Suppressor macrophage (primary cell): Measurements from ENCODE around the gene SCYGR1.
"Not testable (repeated sequence)": the region's sequence is repeated elsewhere in the genome, so short reads cannot be mapped to it uniquely, and the experiment has no call there.

Experiments
- DNase-seq, 4 experiments: peaks; one replicate each; pipeline ENCODE4 v3.0.0-alpha.2; 2020 to 2022

Gene SCYGR1

DNA sequence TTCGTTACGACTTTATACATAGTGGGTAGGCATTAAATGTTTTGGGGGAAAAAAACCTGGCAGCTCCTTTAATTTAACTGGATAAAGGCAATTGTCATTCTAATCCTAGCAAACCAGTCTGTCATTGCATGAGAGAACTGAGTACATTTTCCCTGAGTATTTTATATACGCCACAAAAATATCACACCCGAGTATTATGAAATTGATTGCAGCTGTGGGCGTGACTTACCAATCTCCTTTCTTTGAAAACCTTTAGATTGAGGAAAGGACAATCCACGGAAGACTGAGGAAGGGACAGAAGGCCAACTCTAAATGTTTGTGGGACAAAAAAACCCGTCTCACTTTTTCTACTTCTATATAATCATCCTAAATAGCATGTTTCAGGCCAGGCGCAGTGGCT is 17.7 kb downstream of the SCYGR1 start:
- peak; percentile 37 to 60 (median 52) for DNase-seq

DNA sequence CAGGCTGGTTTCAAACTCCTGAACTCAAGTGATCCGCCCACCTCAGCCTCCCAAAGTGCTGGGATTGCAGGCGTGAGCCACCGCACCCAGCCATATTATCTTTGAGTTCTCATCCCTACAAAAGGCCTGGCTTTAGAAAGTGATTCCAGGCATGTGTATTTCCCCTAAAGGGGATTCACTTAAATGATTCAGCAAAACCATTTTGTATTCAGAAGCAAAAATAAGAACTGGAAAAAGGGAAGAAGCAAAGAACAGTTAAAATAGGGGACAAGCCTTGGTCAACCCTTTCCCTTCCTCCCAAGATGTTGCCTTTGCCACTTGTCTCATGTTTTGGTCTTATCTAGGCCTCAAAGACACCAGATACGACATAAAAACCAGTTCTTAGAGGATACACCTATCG is 19.2 kb downstream of the SCYGR1 start:
- peak; percentile 11 to 75 (median 58) for DNase-seq

DNA sequence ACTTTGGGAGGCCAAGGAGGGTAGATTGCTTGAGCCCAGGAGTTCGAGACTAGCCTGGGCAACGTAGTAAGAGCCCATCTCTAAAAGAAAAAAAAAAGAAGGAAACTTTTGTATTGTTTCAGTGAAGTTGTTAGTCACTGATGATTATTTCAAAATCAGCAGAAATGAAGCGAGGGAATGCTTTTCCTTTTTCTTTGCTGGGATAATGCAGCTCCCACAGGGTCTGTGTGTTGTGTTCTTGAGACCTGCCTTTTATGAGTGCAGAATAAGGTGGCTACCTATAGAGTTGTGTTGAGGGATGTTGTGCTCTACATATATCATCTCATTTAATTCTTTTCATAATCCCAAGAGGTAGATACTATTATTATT is 20.3 kb downstream of the SCYGR1 start:
- DNase-seq, result no peak

DNA sequence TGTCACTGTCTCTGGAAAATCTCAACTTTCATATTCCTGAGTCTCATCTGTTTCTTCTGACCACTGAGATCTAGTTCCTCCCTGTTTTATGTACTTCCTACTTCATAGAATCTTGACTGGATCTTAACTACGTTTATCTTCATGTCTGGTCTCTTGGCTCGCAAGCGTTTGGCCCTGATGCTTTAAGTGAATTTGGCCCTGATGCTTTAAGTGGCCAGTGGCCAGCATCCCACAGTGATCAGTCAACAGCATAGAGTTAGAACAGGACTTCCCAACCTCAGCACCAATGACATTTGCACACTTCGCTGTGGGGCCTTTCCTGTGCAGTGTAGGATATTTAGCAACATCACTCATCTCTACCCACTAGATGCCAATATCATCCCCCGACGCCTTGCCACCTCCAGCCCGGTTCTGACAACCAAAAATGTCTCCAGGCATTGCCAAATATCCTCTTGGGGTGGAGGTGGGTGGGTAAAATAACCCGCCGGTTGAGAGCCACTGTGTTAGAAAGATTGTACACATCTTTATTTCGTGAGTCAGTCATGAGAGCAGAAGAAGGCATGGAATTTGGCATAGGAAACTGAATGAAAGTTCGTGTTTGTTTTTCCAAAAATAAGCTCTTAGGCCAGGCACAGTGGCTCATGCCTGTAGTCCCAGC is 20.9 kb downstream of the SCYGR1 start:
- DNase-seq, result peak; percentile 32 to 58 (median 44)

DNA sequence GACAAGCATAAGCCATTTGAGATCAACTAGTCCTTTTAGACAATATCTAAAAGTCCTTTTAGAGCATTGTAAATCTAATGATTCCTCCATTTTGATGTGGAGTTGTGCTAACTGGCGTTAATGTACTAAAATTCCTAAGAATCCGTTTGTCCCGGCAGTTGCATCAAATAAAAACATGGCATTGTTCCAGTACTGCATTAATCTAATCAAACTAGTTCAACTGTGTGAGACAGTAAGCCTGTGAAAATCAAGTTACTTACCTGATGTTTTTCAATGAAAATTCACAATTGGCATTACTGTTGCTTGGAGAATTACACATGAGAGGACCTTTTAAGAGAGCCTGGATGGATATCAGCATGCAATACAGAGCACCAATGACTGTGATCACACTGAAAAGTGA is 21.9 kb downstream of the SCYGR1 start:
- no peak for DNase-seq

DNA sequence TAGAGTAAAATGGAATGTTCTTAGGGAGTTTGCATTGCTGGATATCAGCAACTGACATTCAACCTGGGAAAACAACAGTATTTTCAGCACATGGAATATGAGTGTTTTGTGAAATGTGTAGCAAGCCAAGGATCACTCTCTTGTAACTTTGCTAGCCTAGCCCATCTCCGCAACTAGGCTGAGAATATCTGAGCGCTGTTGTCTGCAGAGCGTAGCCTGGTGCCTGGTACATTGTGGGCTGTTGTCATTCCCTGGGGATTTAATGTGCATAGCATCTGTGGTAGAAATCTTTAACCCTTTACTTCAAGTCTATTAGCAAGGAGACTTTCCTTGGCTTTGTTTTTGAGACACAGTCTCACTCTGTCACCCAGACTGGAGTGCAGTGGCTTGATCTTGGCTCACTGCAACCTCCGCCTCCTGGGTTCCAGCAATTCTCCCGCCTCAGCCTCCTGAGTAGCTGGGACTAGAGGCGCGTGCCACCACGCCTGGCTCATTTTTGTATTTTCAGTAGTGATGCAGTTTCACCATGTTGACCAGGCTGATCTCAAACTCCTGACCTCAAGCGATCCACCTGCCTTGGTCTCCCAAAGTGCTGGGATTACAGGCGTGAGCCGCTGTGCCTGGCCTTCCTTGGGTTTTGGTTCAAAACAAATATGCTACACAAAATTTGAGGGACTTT is 23.0 kb downstream of the SCYGR1 start:
- DNase-seq, result not testable (repeated sequence)

DNA sequence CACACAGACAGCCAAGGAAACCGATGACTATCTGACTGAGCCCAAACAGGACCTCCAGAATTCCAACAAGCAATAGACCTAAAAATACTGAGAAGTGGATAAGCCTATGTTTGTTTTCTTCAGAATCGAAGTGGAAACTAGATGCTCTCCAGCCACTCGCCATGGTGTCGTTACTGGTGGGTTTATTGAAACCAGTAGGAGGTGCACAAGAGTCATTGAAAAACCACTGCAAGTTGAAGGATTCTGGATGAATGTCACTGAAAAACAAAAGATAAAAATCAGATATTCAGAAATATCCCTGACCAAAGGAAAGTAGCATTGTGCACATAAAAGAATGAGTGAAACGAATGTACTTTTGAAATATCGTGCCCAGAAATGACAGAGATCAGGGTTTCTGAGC is 24.0 kb downstream of the SCYGR1 start:
- DNase-seq, result peak; percentile 36 to 66 (median 49)

DNA sequence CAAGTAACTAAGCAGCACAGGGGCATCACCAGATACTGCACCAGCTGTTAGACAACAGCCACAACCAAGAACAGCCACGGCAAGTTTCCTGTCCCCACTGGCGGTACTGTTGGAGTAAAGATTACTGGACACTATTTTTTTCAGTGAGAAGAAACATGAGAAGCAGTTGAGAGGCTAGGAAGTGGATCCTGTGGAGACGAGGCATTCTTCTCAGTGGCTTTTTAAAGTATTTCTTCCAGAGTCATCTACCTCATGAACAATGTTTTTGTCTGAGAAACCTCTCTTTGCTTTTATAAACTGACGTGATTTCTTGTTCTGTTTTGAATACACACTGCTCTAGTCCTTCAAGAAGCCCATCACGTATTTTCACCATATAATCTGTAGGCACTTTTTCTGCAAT is 27.4 kb downstream of the SCYGR1 start:
- no peak for DNase-seq

DNA sequence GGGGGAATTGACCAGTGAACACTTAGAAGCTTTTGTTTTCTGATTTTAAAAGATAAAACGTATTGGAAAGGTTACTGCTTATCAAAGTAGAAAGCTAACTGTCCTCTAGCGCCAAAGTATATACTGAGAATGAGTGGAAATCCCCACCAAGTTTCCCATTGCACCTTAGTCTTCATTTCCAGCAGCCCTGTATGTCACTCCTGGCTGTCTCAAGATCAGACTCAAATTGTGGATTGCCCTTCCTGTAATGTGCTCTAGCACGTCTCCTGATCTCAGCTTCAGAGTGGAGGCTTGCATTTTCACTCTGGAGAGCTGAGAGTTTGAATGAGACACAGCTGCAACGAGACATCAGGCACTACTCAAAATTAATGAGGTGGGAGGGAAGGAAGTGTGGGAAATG is 36.1 kb downstream of the SCYGR1 start:
- DNase-seq, result no peak

DNA sequence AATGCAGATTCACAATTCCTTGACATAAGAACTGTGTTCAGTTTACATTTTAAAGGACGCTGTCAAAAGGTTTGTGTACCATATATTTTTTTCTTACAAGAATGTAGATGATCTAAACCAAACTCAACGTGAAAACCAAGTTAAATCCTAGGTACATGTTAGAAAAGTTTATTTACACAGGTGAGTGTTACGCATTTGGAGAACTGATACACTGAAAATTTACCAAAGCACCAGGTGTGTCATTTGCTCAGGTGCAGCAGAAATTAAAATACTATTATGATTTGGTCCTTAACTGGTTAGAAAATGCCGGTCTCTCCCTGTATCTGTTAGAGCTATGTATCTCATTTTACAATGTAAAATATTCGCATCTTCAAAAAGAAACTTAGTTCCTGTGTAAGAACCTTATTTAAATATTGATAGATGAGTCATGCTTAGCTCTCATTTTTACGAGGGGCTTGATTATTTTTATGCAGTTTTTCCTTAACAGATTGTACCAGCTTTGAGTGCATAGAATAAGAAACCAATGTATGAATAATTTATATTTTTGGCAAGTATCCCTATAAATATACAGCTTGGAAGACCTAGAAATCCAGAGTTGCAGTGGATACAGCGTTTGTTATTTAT is 37.6 kb downstream of the SCYGR1 start:
- no peak for DNase-seq

DNA sequence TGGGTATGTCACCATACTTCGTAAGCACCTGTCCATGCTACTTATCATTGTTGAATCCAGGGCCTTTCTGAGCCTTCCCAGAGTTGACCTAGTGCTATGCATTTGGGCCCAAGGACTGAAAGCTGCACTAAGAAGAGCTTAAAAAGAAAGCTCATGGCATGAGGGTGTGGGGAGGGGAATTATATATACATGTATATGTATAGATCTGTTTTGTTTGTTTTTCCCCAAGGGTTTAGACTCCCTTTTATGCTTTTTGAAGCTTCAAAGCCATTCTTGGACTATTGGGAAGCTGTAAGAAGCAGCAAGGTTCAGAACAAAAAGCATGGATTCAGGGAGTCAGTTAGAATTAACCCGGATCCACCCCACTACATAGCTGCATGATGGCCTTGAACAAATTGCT is 39.4 kb downstream of the SCYGR1 start:
- DNase-seq, result no peak

DNA sequence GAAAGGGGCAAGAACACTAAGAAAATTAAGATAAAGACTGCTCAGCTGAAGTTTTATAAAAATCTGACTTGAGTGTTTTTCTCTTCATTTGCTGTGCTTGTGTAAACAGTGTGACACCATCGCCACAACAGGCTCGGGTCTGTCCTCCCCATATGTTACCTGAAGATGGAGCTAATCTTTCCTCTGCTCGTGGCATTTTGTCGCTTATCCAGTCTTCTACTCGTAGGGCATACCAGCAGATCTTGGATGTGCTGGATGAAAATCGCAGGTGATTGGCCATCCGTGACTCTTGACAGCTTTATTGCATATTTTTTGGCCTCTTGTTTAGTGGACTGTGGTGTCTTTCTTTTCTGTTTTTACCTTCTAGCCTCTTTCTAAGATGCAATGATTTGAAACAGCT is 40.6 kb downstream of the SCYGR1 start:
- DNase-seq, result no peak

DNA sequence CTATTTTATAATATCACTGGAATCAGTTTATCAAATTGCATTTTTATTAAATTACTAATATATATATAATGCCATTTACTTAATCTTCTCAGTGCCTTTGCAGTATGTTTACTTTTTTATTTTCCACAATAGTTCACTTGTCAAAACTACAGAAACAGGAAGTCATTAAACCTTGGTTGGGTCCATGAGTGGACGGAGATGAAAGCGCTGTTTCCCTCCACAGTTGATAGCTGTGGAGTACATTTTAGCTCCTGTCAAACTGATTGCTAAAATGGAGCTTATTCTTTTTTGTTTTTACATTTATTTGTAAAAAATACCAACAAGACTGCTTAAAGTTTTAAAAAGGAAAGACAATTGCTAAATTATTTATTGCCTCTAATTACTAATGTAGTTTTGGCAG is 43.5 kb downstream of the SCYGR1 start:
- no peak for DNase-seq

DNA sequence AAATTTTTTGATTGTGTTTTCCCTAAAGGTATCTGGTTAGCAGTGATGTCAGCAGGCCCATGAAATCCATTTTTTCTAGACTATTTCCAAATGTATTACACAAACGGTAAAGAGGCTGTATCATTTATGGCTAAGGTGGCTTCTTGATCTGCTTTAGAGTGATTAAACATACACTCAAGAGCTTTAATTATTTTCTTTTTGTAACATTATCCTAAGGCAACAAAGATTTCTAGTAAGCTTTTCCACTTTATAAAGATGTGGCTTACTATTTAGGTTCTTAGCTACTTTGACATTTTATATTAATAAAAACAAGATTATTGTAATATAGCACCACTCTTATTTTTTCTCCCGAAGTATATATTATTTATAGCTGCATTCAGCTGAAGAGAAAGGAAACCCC is 46.2 kb downstream of the SCYGR1 start:
- no peak for DNase-seq

DNA sequence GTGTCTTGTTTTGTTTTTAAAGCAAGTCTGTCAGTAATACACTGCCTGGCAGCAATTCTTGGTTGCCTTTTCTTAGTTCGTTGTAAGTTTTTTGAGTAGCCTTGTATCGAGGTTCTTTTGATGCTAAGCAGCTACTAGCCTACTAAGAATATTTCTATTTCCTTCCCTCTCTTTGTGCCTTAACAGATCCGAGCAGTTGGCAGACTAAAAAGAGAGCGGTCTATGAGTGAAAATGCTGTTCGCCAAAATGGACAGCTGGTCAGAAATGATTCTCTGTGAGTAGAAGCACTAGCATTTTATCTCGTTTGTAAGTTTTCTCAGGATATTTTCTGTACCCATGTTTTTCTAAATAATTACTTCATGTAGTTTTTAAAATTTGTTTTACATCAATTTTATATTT is 47.6 kb downstream of the SCYGR1 start:
- DNase-seq, result no peak

DNA sequence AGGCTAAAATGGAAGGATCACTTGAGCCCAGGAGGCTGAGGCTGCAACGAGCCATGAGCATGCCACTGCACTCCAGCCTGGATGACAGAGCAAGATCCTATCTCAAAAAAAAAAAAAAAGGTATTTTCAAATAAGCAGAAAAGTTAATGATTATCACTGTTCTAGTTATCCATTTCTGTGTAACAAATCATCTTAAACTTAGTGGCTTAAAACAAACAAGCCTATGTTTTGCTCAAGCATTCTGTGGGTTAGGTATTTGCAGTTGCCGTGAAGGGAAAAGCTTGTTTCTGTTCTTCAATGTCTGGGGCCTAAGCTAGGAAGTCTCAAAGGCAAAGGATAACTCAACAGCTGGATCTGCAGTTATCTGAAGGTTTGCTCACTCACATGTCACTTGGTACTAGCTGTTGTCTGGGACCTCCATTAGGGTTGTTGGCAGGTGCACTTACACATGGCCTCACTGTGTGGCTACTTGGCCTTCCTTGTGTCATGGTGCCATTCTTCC is 48.6 kb downstream of the SCYGR1 start:
- DNase-seq, result no peak
